ENCODE measurements around the gene MACROD2.

MACROD2 gene

DNA sequence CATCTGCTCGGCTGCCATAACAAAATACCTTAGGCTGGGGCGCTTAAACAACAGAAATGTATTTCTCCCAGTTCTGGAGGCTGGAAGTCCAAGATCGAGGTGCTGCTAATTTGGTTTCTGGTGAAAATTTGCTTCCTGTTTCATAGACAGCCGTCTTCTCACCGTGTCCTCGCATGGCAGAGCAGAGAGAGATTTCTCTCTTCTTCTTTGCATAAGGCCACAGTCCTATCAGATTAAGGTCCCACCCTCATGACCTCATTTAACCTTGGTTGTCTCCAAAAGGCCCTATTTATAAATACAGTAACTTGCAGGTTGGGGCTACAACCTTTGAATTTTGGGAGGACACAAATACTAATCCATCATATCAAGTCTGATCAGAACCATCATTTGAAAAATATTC, 2033.6 kb downstream of the MACROD2 start:
- DNase-seq (ENCODE audit: low spot score), result no peak

DNA sequence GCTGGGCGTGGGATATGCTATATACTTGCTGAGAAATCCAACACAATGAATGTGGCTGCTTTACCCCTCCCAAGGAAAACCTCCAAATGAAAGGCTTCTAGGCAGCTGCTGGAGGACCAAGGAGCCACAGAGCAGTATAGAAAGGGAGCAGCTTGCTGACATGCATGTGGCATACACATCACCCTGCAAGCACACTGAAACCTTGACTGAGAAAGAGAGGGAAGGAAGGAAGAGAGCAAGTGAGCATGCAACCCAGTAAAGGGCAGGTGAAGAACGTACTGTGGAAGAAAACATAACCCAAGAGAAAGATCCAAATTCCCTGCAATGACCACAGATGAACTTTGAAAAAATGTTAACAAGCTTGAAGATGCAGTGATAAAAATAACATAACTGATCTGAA, 2034.9 kb downstream of the MACROD2 start:
- DNase-seq (ENCODE audit: low spot score), result no peak

DNA sequence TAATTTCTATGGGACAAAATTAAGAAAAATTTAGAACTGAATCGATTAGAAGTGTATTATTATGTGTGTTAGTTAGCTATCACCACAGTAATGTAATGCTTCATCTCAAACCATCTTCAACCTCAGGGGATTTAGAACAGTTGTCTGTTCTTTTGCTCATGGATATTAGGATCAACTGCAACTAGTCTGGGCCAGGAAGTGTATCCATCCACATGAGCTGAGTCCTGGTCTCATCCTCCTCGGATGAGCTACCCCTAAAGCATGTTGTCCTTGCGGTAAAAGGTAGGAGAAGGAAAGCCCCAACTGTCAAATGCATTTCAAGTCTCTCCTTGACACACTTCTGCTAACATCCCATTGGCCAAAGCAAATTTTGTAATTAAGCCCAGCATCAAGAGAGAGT, 2040.3 kb downstream of the MACROD2 start:
- DNase-seq (ENCODE audit: low spot score), result no peak

DNA sequence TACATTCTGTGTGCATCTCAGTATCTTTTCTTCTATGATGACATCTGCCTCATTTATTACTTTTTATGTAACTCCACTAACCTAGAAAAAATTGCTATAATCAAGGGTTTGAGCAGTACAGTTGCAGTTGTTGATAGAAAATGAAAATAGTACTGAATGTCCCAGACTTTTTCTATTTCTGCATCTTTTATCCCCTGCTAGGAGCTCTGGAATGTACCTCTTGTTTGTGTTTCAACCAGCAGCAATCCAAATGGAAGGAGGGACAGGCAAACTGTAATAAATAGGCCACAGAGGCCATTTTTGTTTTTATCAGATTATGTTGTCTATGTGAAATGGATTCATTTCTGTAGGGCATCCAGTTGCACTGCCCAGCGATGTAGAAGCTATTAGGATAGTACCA, 2041.0 kb downstream of the MACROD2 start:
- no peak for DNase-seq (ENCODE audit: low spot score)

DNA sequence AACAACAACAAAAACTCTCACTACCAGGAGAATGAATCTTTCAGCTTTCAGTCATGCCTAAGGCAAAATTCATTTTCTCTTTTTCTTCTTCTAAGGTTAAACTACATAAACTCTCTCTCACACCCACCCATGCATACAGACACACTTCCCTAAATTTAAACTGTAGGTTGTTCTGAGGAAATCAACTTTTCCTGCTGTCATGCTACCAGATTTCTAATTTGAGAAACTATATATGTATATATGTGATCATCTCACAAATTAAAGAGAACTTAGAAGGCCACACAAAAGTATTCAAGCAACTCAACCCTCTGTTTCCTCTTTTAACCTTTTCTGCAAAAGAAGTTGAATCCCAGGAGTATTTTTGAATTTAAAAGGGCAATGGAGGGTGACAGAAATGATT, 2045.4 kb downstream of the MACROD2 start:
- DNase-seq (ENCODE audit: low spot score), result no peak

DNA sequence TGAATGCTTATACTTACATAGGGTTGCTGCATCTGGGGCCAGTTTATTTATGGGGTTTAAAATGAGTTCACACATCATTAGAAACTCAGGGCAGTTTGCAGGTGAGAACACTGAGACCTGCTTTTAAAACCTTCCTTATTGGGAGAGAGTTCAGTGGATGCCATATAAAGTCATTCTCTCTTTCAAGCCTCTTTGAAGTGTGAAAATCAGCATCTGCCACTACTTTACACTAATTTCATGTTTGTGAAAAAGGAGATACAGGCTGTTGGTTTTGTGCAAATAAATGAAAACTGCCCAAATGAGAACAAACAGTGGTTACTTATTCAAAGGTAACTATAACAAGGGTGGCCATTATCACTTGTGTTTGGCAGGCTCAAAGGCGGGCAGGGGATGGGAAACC, 2047.4 kb downstream of the MACROD2 start:
- no peak for DNase-seq (ENCODE audit: low spot score)

DNA sequence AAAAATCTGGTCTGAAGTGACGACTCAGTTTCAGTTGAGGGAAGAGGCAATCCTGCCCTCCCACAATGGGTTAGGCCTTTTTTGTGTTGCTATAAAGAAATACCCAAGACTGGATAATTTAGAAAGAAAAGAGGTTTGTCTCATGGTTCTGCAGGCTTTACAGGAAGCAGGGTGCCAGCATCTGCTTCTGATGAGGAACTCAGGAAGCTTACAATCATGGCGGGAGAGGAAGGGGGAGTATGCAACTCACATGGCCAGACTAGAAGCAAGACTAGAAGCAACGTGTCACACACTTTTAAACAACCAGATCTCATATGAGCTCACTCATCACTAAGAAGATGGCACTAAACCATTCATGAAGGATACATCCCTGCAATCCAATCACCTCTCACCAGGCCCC, 2048.6 kb downstream of the MACROD2 start:
- DNase-seq (ENCODE audit: low spot score), result no peak

DNA sequence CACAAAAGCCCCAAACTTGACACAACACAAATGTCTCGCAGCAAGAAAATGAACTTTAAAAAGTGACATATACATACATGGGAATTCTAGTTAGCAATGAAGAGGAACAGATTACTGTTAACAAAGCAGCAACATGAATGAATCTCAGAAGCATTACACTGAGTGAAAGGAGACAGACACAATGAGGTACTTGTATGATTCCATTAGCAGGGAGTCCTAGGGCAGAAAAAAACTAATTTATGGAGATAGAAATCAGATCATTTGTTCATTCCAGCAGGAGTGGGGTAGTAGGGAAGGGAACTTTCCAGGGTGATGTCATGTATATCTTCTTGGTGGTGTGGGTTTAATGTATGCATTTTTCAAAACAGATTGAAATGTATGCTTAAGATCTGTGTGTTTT, 2053.6 kb downstream of the MACROD2 start:
- peak; percentile 73 for DNase-seq (ENCODE audit: low spot score)

DNA sequence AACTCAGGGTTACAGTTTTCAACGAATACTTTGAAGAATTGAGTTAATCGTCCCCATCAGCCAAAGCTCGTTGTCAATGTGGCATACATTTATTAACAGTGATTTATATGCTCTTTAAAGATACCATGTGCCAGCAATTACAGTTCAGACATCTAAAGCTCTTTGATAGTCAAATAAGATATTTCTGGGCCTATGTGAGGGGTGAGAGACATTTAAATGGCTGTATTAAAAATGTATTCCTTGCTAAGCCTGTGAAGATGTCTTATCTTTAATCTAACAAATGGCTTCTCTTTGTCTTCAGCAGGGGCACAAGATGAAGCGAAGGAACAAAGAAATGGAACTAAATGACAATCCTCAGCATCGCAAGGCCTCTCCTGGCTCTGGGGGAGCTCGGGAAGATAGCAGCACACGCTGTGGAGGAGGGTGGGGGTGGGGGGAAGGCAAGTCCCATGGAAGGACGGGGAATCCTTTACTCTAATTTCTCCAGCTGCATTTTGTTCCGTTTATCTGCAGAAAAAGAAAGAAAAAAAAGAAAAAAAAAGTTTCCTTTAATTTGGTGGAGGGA, 2054.3 kb downstream of the MACROD2 start:
- no peak for DNase-seq (ENCODE audit: low spot score)

DNA sequence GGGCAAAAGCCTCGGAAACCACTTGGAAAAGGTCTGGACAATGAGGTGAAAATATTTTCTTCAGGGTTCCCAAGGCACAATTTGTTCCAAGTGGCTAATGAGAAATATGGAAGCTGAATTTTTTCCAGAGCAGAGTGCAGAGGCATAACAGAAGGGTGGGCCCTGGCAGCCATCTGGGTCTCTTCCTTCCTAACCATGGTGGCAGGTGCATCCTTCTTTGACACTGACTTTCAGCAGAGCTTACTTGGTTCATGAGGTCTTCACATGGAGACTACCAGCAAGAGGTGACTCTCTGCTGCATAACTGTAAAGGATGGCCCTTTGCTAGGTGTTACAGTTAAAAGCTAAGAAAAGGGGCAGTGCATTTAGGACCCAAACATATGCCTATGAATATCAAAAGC, 2055.1 kb downstream of the MACROD2 start:
- DNase-seq (ENCODE audit: low spot score), result no peak

DNA sequence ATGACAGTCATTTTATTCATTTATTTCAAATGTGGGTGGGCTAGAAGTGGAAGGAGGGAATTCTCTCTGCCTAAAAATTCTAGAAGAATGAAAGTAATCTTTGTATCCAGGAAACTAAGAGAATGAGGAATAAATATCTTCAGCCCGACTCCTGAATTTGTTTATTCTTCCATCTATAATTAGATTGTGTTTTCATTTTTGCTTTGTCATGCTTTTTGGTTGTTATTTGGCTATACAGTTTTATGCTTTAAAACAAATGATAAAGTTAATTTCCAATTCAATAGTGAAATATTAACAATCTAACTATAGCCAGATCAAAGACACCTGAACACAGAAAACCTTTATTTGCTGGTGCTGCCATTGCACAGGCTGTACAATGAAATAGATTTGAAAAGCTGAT, 2056.7 kb downstream of the MACROD2 start:
- peak; percentile 25 for DNase-seq (ENCODE audit: low spot score)

DNA sequence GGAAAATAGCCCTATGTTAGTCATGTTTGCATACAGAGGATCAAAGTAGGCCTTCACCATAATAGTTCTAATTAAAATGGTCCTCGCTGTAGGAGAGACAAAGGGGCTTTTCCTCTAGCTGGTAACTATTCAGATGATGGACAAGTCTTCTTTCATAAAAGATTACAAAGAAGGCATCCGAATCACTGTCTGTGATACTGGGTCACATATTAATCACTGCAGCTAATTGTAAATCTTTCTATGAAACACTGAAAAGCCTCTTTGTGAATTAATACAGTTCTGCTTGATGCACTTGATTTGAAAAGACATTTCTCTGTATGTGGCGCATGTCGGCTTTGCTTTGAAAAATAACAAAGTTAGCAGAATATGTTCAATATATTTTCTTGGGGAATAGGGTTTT, 2057.1 kb downstream of the MACROD2 start:
- DNase-seq (ENCODE audit: low spot score), result peak; percentile 94

DNA sequence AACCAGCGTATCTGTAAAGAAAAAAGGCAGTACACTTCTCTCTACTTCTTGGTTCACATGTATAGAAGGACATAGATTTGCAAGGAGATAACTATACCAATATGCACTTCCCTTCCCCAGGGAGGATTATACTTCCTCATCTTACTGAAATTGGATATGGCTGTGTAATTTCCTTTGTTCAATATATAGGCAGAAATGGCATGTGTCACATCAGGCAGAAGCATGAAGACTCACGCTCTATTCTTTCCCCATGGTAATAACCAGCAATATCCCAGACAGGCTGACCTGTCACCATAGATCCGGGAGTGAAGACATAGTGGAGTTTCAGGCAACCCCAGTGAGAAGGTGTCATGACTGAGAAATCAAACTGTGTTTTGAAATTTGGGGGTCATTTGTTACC, 2059.7 kb downstream of the MACROD2 start:
- no peak for DNase-seq (ENCODE audit: low spot score)

DNA sequence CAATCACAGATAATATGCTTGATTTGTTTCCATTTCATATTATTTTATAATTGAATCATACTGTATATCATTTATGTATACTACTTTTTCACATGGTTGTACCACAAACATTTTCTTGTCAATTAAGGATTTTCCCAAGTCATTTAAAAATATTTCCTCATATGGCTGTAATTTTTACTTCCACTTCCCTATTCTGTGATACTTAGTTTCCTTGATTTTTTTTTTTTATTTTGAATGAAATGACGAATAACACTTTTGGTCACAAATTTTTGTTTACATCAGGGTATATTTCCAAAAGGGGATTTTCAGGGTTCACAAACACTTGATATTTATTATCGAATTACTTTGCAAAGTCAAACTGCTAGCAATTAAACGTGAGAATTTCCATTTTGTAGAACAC, 2062.3 kb downstream of the MACROD2 start:
- DNase-seq (ENCODE audit: low spot score), result no peak

DNA sequence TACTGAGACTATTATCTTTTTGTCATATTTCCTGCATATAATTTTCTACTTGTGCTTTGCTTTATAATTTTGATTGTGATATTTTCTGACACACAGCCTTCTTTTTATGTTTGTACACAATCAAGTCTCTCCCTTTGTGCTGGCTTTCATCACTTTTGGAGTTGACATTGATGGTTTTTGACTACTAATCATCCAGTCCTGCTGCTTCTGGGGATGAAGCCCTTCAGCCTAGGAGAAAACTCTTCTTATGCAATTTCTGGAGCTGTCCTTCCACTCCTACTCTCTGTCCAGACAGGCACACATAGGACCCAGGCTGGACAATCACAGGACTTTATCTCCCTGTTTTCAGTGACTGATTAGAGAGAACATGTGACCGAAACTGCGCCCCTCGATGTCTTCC, 2063.0 kb downstream of the MACROD2 start:
- no peak for DNase-seq (ENCODE audit: low spot score)

DNA sequence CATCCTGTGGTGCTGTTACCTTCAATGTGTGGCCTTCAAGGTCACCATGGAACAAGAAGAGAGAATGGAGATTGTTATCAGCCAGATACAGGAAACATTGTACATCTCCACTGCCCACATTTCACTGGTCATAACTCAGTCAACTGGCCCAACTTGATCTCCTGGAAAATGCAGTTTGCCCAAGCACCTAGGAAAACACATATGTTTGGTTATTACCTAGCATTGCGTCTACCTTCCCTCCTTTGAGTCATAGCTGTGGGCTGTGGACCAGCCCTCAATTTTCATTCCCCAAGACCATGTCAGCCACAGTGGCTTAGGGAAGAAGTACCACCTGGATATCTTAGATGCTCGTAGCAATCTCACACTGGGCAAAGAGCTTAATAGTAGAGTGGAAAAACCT, 2064.5 kb downstream of the MACROD2 start:
- no peak for DNase-seq (ENCODE audit: low spot score)

DNA sequence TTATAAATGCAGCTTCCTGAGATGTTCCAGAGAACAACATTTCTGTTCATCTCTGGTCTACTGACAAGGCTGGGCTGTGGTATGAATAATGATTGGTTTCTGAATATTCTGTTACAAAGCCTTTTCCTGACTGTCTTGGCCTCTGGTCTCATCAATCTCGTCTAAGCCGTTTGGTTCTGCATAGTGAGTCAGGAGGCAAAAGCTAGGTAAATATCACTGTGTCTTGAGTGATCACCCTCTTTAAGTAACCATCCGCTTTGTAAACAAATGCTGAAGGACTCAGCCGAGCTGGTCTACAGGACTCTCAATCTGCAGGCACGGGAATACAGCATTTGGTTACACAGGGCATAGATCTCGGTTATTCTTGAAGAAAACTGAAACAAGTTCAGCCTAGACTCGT, 2066.0 kb downstream of the MACROD2 start:
- DNase-seq (ENCODE audit: low spot score), result no peak

DNA sequence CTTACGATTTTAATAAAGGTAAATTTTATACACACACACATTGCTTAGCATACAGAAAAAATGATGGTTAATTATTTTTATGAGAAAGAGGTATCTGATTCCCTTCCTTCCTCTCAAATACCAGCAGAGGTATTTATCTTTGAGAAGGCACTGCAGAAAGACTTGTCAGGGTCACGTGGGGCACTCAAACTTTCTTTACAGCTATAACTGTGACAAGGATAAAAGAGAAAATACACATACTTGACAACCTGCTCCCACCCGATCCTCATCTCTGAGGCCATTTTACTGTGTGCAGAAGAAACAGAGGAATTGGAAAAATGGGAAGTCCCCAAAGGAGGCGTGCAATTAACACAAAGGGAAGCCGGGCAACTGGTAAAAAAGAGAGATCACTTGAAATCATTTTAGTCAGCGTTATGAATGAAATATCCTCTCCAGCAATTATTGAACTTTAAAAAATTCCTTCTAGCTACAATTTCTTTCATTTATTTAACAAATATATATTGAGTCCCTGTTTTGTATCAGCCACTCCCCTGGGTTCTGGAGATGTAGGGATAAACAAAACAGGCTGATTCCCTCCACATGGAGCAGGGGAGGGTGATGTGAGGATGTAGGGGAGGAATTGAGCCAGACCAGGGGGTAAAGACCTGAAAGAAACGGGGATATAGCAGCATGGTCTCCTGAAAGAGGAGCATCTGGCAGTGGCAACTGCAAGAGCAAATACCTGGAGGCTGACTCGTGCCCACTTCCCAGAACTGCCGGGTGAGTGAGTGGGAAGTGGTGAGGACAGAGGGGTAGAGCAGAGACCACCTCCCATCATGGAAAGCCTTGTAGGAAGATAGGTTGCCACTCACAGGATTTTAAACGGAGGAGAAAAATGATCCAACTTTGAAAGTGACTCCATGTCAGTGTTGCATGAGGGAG, 2067.6 kb downstream of the MACROD2 start:
- no peak for DNase-seq (ENCODE audit: low spot score)

DNA sequence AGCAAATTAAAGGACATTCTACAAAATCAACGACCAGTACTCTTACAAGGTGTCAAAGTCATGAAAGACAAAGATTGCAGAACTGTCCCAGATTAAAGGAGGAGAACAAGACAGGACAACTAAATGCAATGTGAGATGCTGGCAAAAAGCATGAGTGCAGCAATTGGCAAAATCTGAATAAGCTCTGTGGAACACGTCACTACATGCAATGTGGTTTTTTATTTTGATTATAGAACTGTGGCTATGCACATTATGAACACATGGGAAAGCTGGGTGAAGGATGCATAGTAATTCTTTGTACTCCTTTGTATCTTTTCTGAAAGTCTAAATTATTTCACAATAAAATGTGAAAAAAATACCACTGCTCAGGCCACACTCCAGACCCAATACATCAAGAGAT, 2068.6 kb downstream of the MACROD2 start:
- no peak for DNase-seq (ENCODE audit: low spot score)

DNA sequence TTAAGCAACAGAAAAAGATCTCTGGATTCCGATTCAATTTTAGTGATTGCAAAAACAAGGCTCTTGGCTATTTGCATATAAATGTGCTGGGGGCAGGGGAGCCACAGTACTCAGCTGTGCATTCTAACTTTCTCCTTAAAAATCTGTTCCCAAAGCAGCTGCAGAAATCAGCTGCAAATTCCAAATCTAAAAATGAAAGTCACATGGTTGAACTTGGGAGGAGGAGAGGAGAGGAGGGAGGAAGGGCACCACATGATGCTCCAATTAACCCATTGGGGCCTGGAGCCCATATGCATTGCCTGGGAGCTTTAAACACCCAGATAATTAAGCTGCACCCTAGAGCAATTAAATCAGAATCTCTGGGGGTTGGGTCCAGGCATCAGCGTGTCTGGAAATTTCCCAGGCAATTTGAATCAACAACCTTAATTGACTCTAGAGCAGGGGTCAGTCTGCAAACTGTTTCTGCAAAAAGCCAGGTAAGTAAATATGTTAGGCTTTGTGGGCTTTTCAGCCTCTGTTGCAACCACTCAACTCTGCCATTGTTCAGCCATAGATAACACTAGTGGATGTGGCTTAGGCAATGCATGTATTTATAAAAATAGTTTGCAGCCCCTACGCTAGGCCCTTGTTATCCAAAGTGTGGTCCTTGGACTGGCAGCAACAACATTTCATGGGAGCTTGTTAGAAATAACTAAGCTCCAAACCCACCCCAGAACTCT, 2069.8 kb downstream of the MACROD2 start:
- DNase-seq (ENCODE audit: low spot score), result no peak

DNA sequence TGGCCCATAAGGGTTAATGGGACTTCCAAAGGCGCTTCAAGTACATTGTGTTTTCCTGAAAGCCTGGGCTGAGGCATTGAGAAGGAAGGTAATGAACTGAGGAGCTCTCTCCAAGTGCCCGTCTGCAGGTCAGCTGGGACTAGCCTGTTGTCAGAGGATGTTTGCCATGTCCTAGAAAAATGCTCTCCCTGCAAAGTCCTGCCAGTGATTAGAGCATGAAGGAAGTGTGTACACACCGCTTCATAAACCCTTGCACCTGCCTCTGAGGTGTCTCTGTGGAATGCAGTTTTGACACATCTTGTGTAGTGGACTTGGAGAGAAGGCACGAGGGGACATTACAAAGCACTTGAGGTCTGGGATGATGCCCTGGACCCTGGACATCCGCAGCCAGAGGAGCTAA, 2071.3 kb downstream of the MACROD2 start:
- DNase-seq (ENCODE audit: low spot score), result no peak

DNA sequence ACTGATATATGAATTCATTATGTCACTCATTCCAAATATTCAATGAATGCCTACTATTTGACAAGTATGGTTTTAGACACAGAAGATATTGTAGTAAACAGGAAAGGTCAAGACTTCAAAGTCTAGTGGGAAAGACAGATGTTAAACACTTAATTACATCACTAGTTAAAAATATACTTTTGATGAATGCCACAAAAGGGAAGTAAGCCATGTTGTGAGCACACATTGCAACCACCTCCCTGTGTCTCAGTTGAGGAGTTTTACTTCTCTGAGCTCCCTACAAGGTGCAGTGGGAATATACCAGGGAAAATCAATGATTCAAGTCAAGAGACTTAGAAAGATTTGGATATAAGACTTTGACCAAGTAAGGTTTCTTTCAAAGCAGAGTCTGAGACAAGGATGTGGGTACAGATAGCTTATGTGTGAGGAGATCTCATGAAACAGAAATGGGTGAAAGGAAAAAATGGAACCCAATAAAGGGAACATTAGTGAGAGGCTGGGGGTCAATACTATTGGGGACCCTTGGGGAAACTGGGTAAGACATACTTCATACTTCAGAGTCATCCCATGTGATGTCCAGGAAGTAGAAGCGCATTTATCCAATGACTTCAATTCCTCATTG, 2074.2 kb downstream of the MACROD2 start:
- DNase-seq (ENCODE audit: low spot score), result no peak

DNA sequence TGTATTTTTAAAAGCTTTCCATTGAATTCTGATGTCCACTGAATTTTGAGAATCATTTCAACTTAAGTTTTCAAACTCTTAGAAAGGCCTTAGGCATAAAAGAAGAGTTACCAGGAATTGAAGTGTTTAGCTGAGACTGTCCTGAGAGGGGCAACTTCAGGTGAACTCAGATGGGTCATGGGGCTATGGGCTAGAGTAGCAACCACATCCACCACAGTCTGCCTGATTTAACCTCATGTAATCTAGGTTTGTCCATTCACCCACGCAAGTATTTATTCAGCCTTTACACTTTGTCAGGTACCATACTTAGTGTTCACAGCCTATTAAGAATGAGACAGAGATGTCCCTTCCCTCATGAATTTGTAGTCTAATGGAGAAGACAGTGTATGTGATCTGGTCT, 2076.9 kb downstream of the MACROD2 start:
- no peak for DNase-seq (ENCODE audit: low spot score)
